ENCODE measurements around the gene GPRIN1.

GPRIN1 gene

DNA sequence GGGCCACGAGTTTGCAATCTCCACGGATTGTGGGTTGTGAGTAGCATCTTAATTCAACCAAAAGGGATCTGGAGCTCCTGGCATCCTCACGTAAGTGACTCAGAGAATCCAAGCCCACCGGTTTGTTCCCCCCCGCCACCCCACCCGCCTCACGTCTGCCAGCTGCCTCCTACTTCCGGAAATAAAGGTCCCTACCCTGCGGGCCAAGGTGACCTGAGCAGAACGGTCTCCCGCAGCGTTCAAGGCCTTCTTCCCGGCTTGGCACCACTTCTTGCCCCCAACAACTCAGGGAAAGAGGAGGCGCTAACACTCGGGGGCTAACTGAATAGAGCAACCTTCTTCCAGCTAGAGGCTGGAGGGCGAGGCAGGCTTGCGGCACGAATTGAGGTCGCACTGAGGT, 8.8 kb upstream of the GPRIN1 start:
- no peak overlapping the region for H3K23ac ChIP-seq (ENCODE audit: low read length in 2 of 2)
- peak overlapping the region in 1 of 2 experiments; percentile 50 for H3K4me3 ChIP-seq (ENCODE audit: insufficient read depth in 1 of 2, low read depth in 1 of 2, low read length in 2 of 2)
- no peak overlapping the region for H3K4me2 ChIP-seq (ENCODE audit: low read length, poor library complexity, severe bottlenecking)
- H2BK120ac ChIP-seq (ENCODE audit: low read depth, low read length): no peak overlapping the region
- H3K27ac ChIP-seq (ENCODE audit: low read length, poor library complexity, severe bottlenecking): no peak overlapping the region
- peak overlapping the region in 1 of 2 experiments; percentile 75 for H2BK12ac ChIP-seq (ENCODE audit: low read length in 2 of 2)
- no peak overlapping the region for H3K14ac ChIP-seq (ENCODE audit: low read length in 2 of 2)
- peaks cover 28 to 37% of the 10 kb centered on the region in 2 experiments for H3K27me3 ChIP-seq (ENCODE audit: control insufficient read depth in 1 of 2, insufficient read depth in 1 of 2, low read length in 2 of 2)
- peaks cover 53% of the 10 kb centered on the region for H3K4me1 ChIP-seq (ENCODE audit: control insufficient read depth, insufficient read depth, low read depth, low read length)
- peak overlapping the region; percentile 52 for H4K8ac ChIP-seq (ENCODE audit: low read length)
- no peak overlapping the region for H2BK15ac ChIP-seq (ENCODE audit: low read depth, poor library complexity, severe bottlenecking)
- H3K4ac ChIP-seq (ENCODE audit: low read depth in 1 of 2, low read length in 2 of 2): peak overlapping the region in 1 of 2 experiments; percentile 32
- 68% methylated on average over 19 of the region's 19 CpGs for WGBS
- peak overlapping the region; percentile 11 for H4K91ac ChIP-seq (ENCODE audit: low read length)
- no peak overlapping the region for H2BK5ac ChIP-seq (ENCODE audit: low read depth, low read length, poor library complexity, severe bottlenecking)
- H2AFZ ChIP-seq (ENCODE audit: low read depth, low read length): no peak overlapping the region
- DNase-seq: no peak
- H3K9me3 ChIP-seq (ENCODE audit: control insufficient read depth, low read length): no peaks in the 10 kb centered on the region
- H3K9ac ChIP-seq (ENCODE audit: low read length): no peak overlapping the region
- H3K36me3 ChIP-seq (ENCODE audit: control insufficient read depth in 1 of 2, insufficient read depth in 2 of 2, low read depth in 1 of 2, low read length in 2 of 2): peaks cover 0 to 3% of the 10 kb centered on the region in 2 experiments
- peak overlapping the region in 1 of 2 experiments; percentile 59 for H3K18ac ChIP-seq (ENCODE audit: low read depth in 1 of 2, low read length in 2 of 2)
- H3K79me1 ChIP-seq (replicated peaks; ENCODE audit: low read length, poor library complexity, severe bottlenecking): no peaks in the 10 kb centered on the region
- H2AK5ac ChIP-seq (ENCODE audit: low read length, severe bottlenecking): no peak overlapping the region

DNA sequence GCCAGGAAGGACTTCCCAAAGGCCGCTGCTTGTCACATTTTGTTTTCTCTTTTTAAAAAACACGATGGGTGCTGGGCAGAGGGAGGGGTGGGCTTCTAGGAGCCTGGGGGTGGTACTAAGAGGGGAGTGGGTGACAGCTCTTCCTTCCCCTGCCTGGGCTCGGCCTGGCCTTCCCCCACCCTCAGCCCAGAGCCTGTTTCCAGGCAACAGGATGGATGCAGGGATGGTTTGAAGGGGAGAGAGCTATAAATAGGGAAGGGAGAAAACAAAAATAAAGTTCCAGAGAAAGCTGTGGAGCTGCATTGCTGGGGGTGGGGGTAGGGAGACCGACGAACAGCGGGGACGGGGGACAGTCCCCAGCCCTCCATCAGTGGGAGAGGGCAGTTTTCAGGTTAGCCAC, 6.6 kb upstream of the GPRIN1 start:
- no peak overlapping the region for H2BK5ac ChIP-seq (ENCODE audit: low read depth, low read length, poor library complexity, severe bottlenecking)
- no peak overlapping the region for H3K23ac ChIP-seq (ENCODE audit: low read length in 2 of 2)
- no peak overlapping the region for H3K4me2 ChIP-seq (ENCODE audit: low read length, poor library complexity, severe bottlenecking)
- no peak overlapping the region for H3K4ac ChIP-seq (ENCODE audit: low read depth in 1 of 2, low read length in 2 of 2)
- H3K9ac ChIP-seq (ENCODE audit: low read length): no peak overlapping the region
- H3K4me3 ChIP-seq (ENCODE audit: insufficient read depth in 1 of 2, low read depth in 1 of 2, low read length in 2 of 2): no peak overlapping the region
- H3K36me3 ChIP-seq (ENCODE audit: control insufficient read depth in 1 of 2, insufficient read depth in 2 of 2, low read depth in 1 of 2, low read length in 2 of 2): peaks cover 0 to 3% of the 10 kb centered on the region in 2 experiments
- peak overlapping the region in 1 of 2 experiments; percentile 77 for H3K18ac ChIP-seq (ENCODE audit: low read depth in 1 of 2, low read length in 2 of 2)
- no peak overlapping the region for H2AK5ac ChIP-seq (ENCODE audit: low read length, severe bottlenecking)
- no peak overlapping the region for H2AFZ ChIP-seq (ENCODE audit: low read depth, low read length)
- H3K27ac ChIP-seq (ENCODE audit: low read length, poor library complexity, severe bottlenecking): no peak overlapping the region
- peak overlapping the region; percentile 29 for H2BK15ac ChIP-seq (ENCODE audit: low read depth, poor library complexity, severe bottlenecking)
- H3K79me1 ChIP-seq (replicated peaks; ENCODE audit: low read length, poor library complexity, severe bottlenecking): no peaks in the 10 kb centered on the region
- H4K91ac ChIP-seq (ENCODE audit: low read length): peak overlapping the region; percentile 81
- no peak overlapping the region for H3K14ac ChIP-seq (ENCODE audit: low read length in 2 of 2)
- H4K8ac ChIP-seq (ENCODE audit: low read length): no peak overlapping the region
- peak overlapping the region; percentile 63 to 86 for H2BK12ac ChIP-seq (ENCODE audit: low read length in 2 of 2)
- H3K4me1 ChIP-seq (ENCODE audit: control insufficient read depth, insufficient read depth, low read depth, low read length): peaks cover 54% of the 10 kb centered on the region
- H3K27me3 ChIP-seq (ENCODE audit: control insufficient read depth in 1 of 2, insufficient read depth in 1 of 2, low read length in 2 of 2): peaks cover 21 to 33% of the 10 kb centered on the region in 2 experiments
- H3K9me3 ChIP-seq (ENCODE audit: control insufficient read depth, low read length): no peaks in the 10 kb centered on the region
- DNase-seq: no peak
- WGBS: 80% methylated on average over 7 of the region's 7 CpGs
- H2BK120ac ChIP-seq (ENCODE audit: low read depth, low read length): no peak overlapping the region

DNA sequence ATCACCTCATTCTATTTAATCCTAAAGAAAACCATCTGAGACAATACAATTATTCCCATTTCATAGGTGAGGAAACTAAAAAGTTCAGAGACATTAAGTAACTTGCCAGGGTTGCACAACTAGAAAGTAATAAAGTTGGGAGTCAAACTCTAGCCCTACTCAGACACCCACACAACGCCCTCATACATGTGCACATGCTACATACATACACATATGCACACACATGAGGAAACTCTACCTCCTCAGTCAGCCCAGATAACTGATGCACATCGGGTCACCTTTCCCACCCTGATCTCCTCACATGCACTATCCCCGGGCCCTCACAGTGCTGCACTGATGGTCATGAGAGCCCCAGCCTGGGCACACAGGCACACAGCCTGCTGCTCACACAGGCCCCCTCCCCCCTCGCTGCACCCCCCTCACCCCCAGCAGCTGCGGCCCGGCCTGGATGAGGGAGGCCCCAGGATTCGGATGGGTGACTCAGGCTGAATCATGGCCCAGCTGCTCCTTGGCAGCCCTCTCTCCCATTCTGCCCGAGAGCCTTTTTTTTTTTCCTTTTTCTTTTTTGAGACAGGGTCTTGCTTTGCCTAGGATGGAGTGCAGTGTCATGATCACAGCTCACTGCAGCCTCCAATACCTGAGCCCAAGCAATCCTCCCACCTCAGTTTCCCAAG, 5.0 kb upstream of the GPRIN1 start:
- Histone ChIP-seq H3K18ac (ENCODE audit: low read depth in 1 of 2, low read length in 2 of 2) (peak overlapping the region in 1 of 2 experiments; percentile 55), H3K27me3 (ENCODE audit: control insufficient read depth in 1 of 2, insufficient read depth in 1 of 2, low read length in 2 of 2) (peaks cover 11 to 18% of the 10 kb centered on the region in 2 experiments), H2AK5ac (ENCODE audit: low read length, severe bottlenecking) (no peak overlapping the region), H3K4ac (ENCODE audit: low read depth in 1 of 2, low read length in 2 of 2) (no peak overlapping the region), H3K9ac (ENCODE audit: low read length) (peak overlapping the region; percentile 43), H3K9me3 (ENCODE audit: control insufficient read depth, low read length) (no peaks in the 10 kb centered on the region), H2BK5ac (ENCODE audit: low read depth, low read length, poor library complexity, severe bottlenecking) (no peak overlapping the region), H3K4me2 (ENCODE audit: low read length, poor library complexity, severe bottlenecking) (no peak overlapping the region), H2BK15ac (ENCODE audit: low read depth, poor library complexity, severe bottlenecking) (no peak overlapping the region), H2BK120ac (ENCODE audit: low read depth, low read length) (peak overlapping the region; percentile 40), H3K79me1 (replicated peaks; ENCODE audit: low read length, poor library complexity, severe bottlenecking) (no peaks in the 10 kb centered on the region), H3K4me1 (ENCODE audit: control insufficient read depth, insufficient read depth, low read depth, low read length) (peaks cover 48% of the 10 kb centered on the region), H3K14ac (ENCODE audit: low read length in 2 of 2) (peak overlapping the region in 1 of 2 experiments; percentile 73), H2BK12ac (ENCODE audit: low read length in 2 of 2) (no peak overlapping the region), H4K91ac (ENCODE audit: low read length) (peak overlapping the region; percentile 54), H2AFZ (ENCODE audit: low read depth, low read length) (no peak overlapping the region), H3K36me3 (ENCODE audit: control insufficient read depth in 1 of 2, insufficient read depth in 2 of 2, low read depth in 1 of 2, low read length in 2 of 2) (peaks cover 0 to 3% of the 10 kb centered on the region in 2 experiments), H3K23ac (ENCODE audit: low read length in 2 of 2) (no peak overlapping the region), H3K4me3 (ENCODE audit: insufficient read depth in 1 of 2, low read depth in 1 of 2, low read length in 2 of 2) (peak overlapping the region in 1 of 2 experiments; percentile 34), H3K27ac (ENCODE audit: low read length, poor library complexity, severe bottlenecking) (no peak overlapping the region), H4K8ac (ENCODE audit: low read length) (no peak overlapping the region)
- DNase-seq: peak; percentile 79
- WGBS: 28% methylated on average over 7 of the region's 8 CpGs

DNA sequence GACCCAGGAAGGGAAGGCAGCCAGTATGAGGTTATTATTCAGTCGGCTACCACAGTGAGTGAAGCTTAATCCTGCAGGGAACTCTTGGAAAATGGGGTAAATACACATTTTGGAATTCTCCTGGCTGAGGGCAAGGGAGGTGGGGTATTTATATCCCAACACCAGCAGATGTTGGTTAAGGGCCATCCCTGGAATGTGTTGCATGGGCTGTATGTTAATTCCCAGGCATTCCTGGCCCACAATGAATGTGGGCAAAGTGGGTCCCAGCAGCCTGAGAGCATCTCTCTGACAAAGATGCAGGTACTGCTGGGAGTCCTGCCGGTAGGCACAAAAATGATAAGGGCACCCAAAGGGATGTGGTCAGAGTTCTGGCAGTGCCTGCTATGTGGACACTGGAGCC, 2.9 kb upstream of the GPRIN1 start:
- Histone ChIP-seq H3K4me2 (ENCODE audit: low read length, poor library complexity, severe bottlenecking) (no peak overlapping the region), H3K23ac (ENCODE audit: low read length in 2 of 2) (no peak overlapping the region), H3K9ac (ENCODE audit: low read length) (no peak overlapping the region), H3K27ac (ENCODE audit: low read length, poor library complexity, severe bottlenecking) (no peak overlapping the region), H3K4ac (ENCODE audit: low read depth in 1 of 2, low read length in 2 of 2) (no peak overlapping the region), H2BK120ac (ENCODE audit: low read depth, low read length) (no peak overlapping the region), H2BK12ac (ENCODE audit: low read length in 2 of 2) (no peak overlapping the region), H3K4me3 (ENCODE audit: insufficient read depth in 1 of 2, low read depth in 1 of 2, low read length in 2 of 2) (no peak overlapping the region), H2AK5ac (ENCODE audit: low read length, severe bottlenecking) (no peak overlapping the region), H2BK5ac (ENCODE audit: low read depth, low read length, poor library complexity, severe bottlenecking) (no peak overlapping the region), H2AFZ (ENCODE audit: low read depth, low read length) (no peak overlapping the region), H3K18ac (ENCODE audit: low read depth in 1 of 2, low read length in 2 of 2) (no peak overlapping the region), H3K14ac (ENCODE audit: low read length in 2 of 2) (no peak overlapping the region), H4K8ac (ENCODE audit: low read length) (no peak overlapping the region), H3K4me1 (ENCODE audit: control insufficient read depth, insufficient read depth, low read depth, low read length) (peaks cover 48% of the 10 kb centered on the region), H3K79me1 (replicated peaks; ENCODE audit: low read length, poor library complexity, severe bottlenecking) (peaks cover 6% of the 10 kb centered on the region), H3K27me3 (ENCODE audit: control insufficient read depth in 1 of 2, insufficient read depth in 1 of 2, low read length in 2 of 2) (no peaks in the 10 kb centered on the region), H3K9me3 (ENCODE audit: control insufficient read depth, low read length) (no peaks in the 10 kb centered on the region), H2BK15ac (ENCODE audit: low read depth, poor library complexity, severe bottlenecking) (no peak overlapping the region), H4K91ac (ENCODE audit: low read length) (no peak overlapping the region), H3K36me3 (ENCODE audit: control insufficient read depth in 1 of 2, insufficient read depth in 2 of 2, low read depth in 1 of 2, low read length in 2 of 2) (no peaks in the 10 kb centered on the region)
- 60% methylated on average over 2 of the region's 2 CpGs for WGBS
- no peak for DNase-seq
